Measurements from ENCODE around the gene MNAT1. TPM values are rescaled to one million over a fixed set of nuclear protein-coding genes. Genes with fewer than 3 reads are reported as not detected.

The MNAT1 gene
- total and polyA plus RNA-seq, 10 donors = 11.9 to 34.3 (median 22.0) TPM

DNA sequence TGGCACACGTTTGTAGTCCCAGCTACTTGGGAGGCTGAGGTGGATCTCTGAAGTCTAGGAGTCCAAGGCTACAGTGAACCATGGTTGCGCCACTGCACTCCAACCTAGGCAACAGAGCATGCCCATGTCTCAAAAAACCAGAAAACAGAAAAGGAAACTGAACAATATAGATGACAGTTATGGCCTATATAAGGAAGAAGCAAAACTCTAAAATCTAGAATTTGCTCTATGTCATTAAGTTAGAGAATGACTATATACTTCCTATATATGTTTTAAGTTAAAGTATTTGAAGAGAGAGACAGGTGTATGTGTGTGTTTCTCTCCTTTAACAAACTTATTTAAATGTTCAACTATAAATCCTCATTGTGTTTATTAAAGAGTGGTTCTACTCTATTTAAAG lies 65.8 kb downstream of the MNAT1 start:
- TF ChIP-seq POLR2A (IDR thresholded peaks at IDR 0.05) (no peak), POLR2AphosphoS5 (IDR thresholded peaks at IDR 0.05) (no peak)
- TF ChIP-seq, protein P1, sequence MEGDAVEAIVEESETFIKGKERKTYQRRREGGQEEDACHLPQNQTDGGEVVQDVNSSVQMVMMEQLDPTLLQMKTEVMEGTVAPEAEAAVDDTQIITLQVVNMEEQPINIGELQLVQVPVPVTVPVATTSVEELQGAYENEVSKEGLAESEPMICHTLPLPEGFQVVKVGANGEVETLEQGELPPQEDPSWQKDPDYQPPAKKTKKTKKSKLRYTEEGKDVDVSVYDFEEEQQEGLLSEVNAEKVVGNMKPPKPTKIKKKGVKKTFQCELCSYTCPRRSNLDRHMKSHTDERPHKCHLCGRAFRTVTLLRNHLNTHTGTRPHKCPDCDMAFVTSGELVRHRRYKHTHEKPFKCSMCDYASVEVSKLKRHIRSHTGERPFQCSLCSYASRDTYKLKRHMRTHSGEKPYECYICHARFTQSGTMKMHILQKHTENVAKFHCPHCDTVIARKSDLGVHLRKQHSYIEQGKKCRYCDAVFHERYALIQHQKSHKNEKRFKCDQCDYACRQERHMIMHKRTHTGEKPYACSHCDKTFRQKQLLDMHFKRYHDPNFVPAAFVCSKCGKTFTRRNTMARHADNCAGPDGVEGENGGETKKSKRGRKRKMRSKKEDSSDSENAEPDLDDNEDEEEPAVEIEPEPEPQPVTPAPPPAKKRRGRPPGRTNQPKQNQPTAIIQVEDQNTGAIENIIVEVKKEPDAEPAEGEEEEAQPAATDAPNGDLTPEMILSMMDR (IDR thresholded peaks at IDR 0.05 in 8 of 11, conservative IDR thresholded peaks at IDR 0.05 in 3 of 11) = no peak
- Histone ChIP-seq H3K9me3 (no peaks in the 10 kb centered on the region), H3K4me3 (no peak overlapping the region), H3K27me3 (replicated peaks in 1 of 7) (no peaks in the 10 kb centered on the region), H3K36me3 (peaks cover 0 to 44% (median 4%) of the 10 kb centered on the region in 6 donors), H3K27ac (no peak overlapping the region), H3K4me1 (no peaks in the 10 kb centered on the region)
- intact Hi-C loops (cut with DNase I; ENCODE audit: low total_unique reads) = no loop called here
- DNase-seq = no peak
- 88 to 100% (median 96%) methylated on average over 2 of the region's 2 CpGs for WGBS, 5 donors

DNA sequence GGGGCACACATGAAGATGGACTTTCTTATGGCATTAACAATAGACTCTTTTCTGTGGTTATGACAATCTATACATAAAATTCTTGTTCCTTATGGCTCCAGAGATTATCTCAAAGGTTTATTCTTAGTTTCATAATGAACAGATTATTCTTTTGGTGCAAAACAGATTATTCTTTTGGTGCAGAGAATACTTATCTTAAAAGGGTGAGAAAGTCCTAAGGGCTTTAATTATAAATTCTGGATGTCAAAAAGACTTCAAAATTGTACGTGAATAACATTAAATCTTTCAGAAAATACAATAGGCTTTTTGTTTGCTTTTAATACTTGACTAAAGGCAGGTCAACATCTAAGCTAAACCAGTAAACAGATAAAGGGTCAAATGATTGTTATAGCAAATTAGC lies 69.3 kb downstream of the MNAT1 start:
- TF ChIP-seq, protein P1 (IDR thresholded peaks at IDR 0.05 in 8 of 11, conservative IDR thresholded peaks at IDR 0.05 in 3 of 11) = no peak
- TF ChIP-seq POLR2A (IDR thresholded peaks at IDR 0.05) = no peak
- TF ChIP-seq POLR2AphosphoS5 (IDR thresholded peaks at IDR 0.05) = no peak
- peaks cover 0 to 30% (median 4%) of the 10 kb centered on the region in 6 donors for H3K36me3 ChIP-seq
- no peaks in the 10 kb centered on the region for H3K9me3 ChIP-seq
- 92 to 98% (median 94%) methylated on average over 1 of the region's 1 CpG for WGBS, 5 donors
- no peak overlapping the region for H3K27ac ChIP-seq
- no peak overlapping the region for H3K4me3 ChIP-seq
- no peaks in the 10 kb centered on the region for H3K4me1 ChIP-seq
- no peaks in the 10 kb centered on the region for H3K27me3 ChIP-seq (replicated peaks in 1 of 7)
- no peak for DNase-seq
- intact Hi-C loops (cut with DNase I; ENCODE audit: low total_unique reads) = no loop called here

DNA sequence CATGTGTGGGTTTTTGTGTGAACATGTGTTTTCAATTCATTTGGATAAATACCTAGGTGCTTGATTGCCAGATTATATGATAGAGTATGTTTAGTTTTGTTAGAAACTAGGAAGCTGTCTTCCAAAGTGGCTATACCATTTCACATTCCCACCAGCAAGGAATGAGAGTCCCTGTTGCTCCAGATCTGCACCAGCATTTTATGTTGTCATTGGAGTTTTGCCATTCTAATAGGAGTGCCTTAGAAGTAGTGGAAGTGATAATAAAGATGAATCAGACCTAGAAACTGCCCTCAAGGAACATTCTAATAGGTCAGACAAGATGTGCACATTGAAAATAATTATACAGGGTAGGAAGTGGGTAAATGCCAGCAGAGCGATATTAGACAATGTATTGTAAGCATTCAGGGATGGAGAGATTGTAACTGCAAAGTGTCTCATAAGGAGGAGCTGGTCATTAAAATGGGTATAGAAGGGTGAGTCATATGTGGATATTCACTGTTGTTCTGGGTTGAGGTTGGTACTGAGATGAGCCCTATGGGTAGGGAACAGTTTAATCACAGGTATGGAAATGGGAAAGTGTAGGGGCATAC lies 71.4 kb downstream of the MNAT1 start:
- WGBS, 5 donors = 97 to 100% (median 98%) methylated on average over 1 of the region's 1 CpG
- Histone ChIP-seq H3K27ac (no peak overlapping the region), H3K4me3 (no peak overlapping the region), H3K4me1 (no peaks in the 10 kb centered on the region), H3K36me3 (peaks cover 0 to 25% (median 6%) of the 10 kb centered on the region in 6 donors), H3K9me3 (no peaks in the 10 kb centered on the region), H3K27me3 (replicated peaks in 1 of 7) (no peaks in the 10 kb centered on the region)
- TF ChIP-seq, protein P1 (IDR thresholded peaks at IDR 0.05 in 8 of 11, conservative IDR thresholded peaks at IDR 0.05 in 3 of 11) = no peak
- TF ChIP-seq POLR2AphosphoS5 (IDR thresholded peaks at IDR 0.05) (no peak), POLR2A (IDR thresholded peaks at IDR 0.05) (no peak)
- intact Hi-C loops (cut with DNase I; ENCODE audit: low total_unique reads) = no loop called here
- no peak for DNase-seq

DNA sequence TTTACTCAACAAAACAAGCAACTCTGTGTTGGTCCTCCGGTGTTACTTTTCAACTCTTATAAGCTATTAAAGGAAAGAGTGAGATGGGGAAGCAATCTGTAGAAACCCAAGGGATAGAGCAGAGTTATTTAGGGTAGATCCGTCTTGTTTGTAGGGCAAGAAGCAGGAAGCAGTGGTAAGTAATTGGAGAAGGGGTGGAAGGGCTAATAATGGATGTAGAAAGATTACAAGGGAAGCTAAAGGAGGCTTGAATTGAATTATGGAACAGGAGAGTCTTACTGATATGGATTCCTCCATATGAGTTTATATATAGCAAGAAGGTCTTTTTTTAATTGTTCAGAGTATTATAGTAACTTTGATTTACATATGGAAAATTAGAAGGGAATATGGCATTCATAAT lies 72.7 kb downstream of the MNAT1 start:
- no peak for DNase-seq
- H3K9me3 ChIP-seq = no peaks in the 10 kb centered on the region
- H3K27ac ChIP-seq = no peak overlapping the region
- H3K36me3 ChIP-seq = peaks cover 0 to 27% (median 10%) of the 10 kb centered on the region in 6 donors
- no peak for TF ChIP-seq POLR2AphosphoS5 (IDR thresholded peaks at IDR 0.05)
- TF ChIP-seq, protein P1 (IDR thresholded peaks at IDR 0.05 in 8 of 11, conservative IDR thresholded peaks at IDR 0.05 in 3 of 11) = no peak
- H3K4me1 ChIP-seq = no peaks in the 10 kb centered on the region
- no peaks in the 10 kb centered on the region for H3K27me3 ChIP-seq (replicated peaks in 1 of 7)
- 86 to 95% (median 92%) methylated on average over 2 of the region's 2 CpGs for WGBS, 5 donors
- H3K4me3 ChIP-seq = no peak overlapping the region
- intact Hi-C loops (cut with DNase I; ENCODE audit: low total_unique reads) = no loop called here

All from spleen (tissue), 11 donors.